ENCODE measurements around the gene RP9.
A peak's percentile ranks its signal among the peaks of the same experiment; 100 is the strongest.

Gene RP9, protein sequence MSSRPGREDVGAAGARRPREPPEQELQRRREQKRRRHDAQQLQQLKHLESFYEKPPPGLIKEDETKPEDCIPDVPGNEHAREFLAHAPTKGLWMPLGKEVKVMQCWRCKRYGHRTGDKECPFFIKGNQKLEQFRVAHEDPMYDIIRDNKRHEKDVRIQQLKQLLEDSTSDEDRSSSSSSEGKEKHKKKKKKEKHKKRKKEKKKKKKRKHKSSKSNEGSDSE

GRCh38 chr7:33109005-33109757, at the start of gene RP9:
Gene RP9, minus strand, starts transcription at chr7:33109404. Its CDS starts 32 bp downstream, at chr7:33109372.
- peak; percentile 69 to 74 for DNase-seq

GRCh38 chr7:33157781-33158180, 48.6 kb upstream of the RP9 start:
- no peak for DNase-seq

DNA sequence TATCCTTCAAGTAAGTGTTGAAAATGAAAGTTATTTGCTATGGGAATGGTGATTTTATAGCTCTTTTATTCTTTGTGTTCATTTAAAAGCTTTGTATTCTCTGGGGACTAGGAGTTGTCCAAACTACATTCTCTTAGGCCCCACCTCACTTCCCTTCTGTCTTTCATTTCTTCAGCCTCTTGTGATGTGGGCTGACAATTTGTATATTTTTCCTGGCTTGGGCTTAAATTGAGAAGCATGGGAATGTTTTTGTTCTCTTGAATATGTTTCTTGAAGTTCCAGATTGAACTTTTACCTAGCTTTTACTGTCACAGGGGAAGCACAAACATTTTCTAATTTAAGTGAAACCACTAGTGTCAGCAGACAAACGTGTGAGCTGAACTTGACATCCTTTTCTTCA, 48.1 kb upstream of the RP9 start:
- DNase-seq: no peak

DNA sequence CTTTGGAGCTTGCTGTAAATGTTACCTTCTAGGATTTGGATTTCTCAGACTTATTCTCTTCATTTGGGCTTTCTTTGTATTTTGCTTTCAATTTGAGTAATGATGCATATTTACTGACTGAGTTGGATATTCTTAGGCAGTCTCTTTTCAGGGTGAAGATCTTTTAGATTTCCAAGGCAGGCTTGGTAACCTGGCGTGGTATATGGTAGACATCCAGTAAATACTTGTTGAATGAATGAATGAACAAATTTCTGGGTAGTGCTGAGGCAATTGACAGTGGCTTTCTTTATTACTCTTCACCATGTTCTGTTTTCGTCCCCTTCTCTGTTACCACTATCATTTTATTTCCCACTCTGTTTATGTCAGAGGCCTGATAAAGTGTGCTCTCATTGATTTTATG, 47.2 kb upstream of the RP9 start:
- DNase-seq: no peak

- no peak for DNase-seq
Measured at GRCh38 chr7:33155811-33156210, 46.6 kb upstream of the RP9 start.

- no peak for DNase-seq
Measured at GRCh38 chr7:33152087-33152486, 42.9 kb upstream of the RP9 start.

DNA sequence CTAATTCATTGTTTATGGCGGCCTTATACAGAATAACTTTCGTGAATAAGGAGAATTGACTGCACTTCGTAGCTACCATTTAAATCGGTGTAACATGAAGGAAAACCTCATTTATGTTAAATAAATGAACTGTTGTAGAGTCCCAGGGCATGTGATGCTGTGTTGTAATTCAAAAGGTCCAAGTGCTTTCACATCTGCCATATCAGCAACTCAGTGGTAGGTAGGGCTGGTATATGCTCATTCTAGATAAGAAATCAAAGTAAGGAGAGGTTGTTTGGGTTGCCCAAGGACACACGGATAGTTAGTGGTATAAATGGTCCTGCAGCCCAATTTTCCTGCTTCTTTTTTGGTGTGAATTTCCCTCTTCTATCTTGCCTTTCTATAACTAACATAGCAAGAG, 36.0 kb upstream of the RP9 start:
- no peak for DNase-seq

- no peak for DNase-seq
Measured at GRCh38 chr7:33143996-33144718, 35.0 kb upstream of the RP9 start.

DNA sequence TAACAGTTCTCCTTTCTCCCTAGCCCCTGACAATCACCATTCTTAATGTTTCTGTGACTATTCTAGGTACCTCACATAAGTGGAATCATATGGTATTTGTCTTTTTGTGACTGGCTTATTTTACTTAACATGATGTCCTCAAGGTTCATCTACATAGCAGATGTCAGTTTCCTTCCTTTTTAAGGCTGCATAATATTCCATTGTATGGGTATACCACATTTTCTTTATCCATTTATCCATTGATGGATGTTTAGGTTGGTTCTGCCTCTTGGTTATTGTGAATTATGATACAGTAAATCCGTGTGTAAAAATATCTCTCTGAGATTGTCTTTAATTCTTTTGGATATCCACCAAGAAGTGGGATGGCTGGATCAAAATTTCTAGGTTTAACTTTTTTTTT, 33.4 kb upstream of the RP9 start:
- no peak for DNase-seq

GRCh38 chr7:33137103-33137502, 27.9 kb upstream of the RP9 start:
- DNase-seq: no peak

GRCh38 chr7:33130184-33130583, 21.0 kb upstream of the RP9 start:
- no peak for DNase-seq

DNA sequence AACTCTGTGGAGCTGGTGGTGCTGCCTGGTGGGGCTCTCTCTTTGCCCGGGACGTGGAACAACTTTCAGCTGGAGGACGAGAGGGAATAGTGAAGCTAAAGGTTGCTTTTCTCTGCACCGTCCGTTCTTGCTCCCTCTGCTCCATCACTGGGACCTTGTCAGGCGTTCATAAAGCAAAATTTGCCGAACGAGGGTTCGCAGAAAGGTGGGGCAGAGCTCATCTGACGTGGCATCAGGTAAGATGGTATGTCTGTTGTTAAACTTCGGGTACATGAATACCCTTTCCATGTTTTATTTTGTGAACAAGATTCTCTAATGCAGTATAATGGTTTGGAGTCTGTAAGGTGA, 20.6 kb upstream of the RP9 start:
- no peak for DNase-seq

DNA sequence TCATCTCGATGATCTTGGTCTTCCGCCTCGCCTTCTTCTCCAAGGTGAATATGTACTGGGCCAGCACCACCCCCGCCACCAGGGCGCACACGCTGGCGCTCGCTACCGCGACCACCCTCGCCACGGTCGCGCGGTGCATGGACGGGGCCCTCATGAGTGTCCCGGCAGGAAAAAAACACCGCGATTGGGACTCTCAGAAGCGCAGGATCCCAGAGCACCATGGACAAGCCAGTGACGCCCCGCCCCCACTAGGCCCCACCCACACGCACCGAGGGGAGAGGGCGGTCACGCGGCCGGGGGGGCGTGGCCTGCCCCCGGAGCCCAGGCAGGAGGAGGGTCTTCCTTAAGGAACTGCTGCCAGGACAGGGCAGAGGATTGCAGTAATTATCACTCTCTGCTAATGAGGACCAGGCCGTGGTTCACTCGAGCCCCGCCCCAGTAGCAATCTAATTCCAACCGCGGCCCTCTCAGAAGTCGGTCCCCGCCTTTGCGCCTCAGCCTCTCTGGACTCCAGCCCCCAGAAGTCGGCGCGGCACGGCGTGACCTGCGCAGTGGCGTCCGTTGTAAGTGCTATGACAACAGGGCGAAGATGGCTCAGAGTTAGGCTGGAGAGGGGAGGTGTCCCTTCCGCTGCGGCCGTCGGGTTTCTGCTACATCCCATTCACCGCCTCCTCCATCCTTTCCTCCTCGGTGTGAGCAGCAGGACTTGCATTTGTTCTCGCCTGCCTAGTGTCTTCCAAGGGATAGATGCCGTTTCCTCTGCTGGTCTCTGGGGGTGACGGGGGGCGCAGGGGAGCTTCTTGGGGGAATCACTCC, 20.0 kb upstream of the RP9 start, which contains the start of gene BBS9:
Gene BBS9, plus strand, starts transcription at position 575 of the 816 bp plus-strand sequence. CDS start 16,689 bp downstream, outside the sequence.
- DNase-seq: peak; percentile 86 to 88

DNA sequence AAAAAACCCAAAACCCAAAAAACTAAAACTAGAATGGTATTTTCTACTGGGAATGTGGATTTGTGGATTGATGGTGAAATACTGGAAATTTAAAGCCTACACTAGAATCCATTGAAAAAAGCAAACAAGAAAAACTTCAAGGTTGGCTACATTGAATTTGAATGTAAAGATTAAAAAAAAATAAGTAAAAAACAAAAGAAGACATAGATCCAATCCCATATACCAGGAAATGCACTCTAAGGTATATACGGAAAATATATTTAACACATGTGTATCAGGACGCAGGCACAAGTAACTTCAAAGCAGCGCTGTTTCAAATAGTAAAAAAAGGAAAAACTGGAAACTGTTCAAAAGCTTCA, 19.4 kb upstream of the RP9 start:
- no peak for DNase-seq

DNA sequence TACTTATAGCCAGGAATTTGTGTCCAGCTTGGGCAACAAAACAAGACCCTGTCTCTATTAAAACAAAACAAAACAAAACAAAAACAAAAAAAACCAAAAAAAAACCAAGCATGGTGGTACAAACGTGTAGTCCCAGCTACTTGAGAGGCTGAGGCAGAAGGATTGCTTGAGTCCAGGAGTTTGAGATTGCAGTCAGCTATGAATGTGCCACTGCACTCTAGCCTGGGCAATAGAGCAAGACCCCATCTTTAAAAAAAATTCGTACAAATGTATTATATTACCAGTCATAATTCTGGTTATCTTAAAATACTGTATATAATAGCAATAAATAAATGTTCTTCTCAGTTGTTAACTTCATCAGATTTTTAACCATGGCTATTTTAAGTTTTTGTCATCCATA, 17.9 kb upstream of the RP9 start:
- DNase-seq: no peak

- DNase-seq: no peak
Measured at GRCh38 chr7:33118383-33118782, 9.2 kb upstream of the RP9 start.

DNA sequence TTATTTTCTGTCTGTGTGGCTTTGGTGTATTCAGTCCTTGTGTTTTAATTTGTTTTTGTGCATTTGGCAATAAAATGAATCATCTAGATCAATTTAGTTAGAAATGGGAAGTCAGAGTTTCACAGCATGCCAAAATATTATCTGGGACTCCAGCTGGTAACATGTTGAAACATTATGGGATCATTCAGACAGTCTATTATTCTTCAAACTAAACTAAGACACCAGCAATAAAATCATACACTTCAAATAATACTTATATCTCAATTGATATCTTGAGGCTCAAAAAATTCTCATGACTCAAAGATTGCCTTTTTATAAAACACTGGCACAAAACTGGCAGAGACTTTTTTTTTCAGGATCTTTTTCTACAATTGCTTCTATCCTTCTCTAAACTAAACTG, 5.8 kb upstream of the RP9 start:
- no peak for DNase-seq

DNA sequence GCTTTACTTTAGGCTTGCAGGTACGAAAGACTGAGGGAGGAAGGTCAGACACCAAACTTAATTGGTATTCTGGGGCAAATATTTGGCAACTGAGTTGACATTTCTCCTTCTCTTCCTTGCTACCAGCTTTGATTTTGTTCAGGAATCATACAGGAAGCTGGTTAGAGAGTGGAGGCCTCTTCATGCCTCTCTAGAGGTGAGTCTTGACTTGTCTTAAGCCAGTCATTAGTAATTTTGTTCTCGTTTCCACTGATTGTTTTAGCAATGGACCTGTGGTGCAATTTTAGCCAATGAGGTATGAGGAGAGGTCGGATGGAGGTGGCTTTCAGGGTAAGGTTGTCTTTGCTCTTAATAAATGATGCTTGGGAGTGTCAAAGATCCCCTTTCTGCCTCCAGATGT, 2.4 kb upstream of the RP9 start:
- DNase-seq: no peak

GRCh38 chr7:33109758-33110238, 594 bp upstream of the RP9 start:
- DNase-seq: peak in 1 of 2 donors; percentile 6

GRCh38 chr7:33108554-33109004, 625 bp downstream of the RP9 start:
- peak in 1 of 2 donors; percentile 24 for DNase-seq

DNA sequence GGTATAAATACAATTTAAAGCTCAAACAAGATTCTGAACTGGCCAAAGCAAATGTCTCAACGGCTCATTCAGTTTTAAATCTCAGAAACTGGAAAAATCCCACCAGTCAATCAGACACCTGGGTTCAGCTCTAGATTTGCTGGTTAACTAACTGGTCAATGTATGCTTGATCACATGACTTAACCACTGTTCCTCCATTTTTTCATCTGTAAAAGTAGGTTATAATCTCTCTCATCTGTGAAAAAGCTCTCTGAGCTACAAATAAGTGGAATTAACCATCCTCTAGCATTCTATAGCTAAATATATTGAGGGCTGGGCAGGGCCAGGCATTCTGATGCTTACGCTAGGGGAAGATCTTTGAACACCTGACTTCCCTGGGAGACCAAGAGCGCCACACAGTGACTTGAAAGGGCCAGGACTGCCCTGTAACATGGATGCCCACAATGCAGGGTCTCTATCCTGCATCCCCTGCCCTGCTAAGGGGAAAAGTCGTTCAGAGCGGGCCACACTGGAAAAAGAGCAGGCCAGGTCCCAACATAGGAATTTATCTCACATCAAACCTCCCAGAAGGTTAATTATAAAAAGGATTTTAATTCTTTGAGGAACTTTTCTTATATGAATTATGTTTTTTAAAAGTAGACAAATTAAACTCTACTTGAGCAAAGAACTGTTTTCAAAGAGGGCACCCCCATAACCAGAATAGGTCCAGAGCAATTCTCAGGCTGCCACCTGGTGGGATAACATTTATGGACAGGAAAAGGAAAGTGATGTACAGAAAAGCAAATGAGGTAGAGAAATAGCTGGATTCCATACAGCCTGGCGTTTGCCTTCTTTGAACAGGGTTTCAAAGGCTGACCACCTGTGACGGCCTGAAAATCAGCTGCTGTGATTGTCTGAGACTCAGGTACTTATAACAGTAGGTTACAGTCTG, 1.8 kb downstream of the RP9 start:
- DNase-seq: peak in 1 of 2 donors; percentile 17

DNA sequence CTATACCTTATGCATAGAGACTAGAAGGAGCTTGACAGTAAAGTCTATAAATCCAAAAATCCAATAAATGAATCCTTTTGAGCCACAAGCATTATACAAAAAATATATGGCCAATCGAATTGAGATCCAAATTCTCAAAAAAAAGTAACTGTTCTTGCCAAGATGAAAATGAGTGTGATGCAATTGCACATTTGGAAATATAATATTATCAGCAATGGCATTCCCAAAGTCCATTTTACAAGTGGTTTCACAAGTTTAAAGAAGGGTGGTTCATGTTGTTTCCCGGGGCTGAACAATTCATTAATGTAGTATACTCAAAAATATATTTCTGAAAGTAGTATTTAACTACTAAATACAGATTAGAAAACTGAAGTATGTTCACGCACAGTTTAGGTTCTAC, 7.3 kb downstream of the RP9 start:
- DNase-seq: no peak
